HG03064 (cell line): ENCODE results near the gene EZR.

Experiments used
- ATAC-seq: cut with Tn5 transposase; IDR thresholded peaks from one replicate; pipeline ENCODE4 v1.9.1; 2021; ENCODE audit warnings: low read depth; ENCODE audit not compliant: unreplicated experiment

Gene EZR

GRCh38 chr6:158819977-158820622 is 932 bp upstream of the EZR start:
- no peak for ATAC-seq

GRCh38 chr6:158818581-158819212 is 471 bp downstream of the EZR start:
- ATAC-seq = peak; percentile 24

DNA sequence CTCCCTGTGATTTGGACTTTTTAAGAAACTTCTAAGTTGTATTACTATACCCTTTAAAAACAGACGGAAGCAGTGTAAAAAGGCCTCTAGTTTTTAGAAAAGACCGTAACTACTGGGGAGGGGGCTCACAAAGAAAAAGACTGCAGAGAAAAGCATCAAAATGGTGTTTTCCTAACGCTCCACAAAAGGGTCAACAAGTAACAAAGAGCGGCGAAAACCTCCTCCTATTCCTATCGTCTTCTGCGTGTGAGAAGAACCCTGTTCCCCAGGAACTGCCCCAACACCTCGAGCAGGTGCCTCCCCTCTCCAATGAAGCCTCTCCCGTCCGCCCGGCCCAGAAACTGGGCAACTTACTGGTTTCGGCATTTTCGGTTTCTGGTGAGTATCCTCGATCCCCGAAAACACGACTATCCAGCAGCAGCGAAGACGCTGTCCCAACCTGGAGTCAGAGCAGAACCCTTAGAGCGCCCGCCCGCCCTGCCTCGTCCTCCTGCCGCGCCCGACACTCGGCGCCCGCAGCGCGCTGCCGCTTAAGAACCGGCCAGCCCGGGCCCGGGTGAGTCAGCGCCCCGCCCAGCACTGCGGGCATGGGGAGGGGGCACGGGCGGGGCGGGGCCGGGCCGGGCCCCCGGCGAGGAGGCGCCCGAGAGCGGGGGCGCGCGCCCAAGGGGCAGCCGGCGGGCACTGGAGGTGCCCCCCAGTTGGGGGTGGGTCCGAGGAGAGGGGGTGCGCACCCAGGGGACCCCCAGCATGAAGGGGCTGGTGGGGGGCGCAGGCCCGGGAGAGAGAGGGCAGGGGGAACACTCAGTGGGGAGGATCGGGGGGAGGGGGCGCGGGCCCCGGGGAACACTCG is 1.2 kb downstream of the EZR start:
- peak; percentile 38 for ATAC-seq

- no peak for ATAC-seq
These were observed 2.1 kb downstream of the EZR start for GRCh38 chr6:158816803-158817727.

DNA sequence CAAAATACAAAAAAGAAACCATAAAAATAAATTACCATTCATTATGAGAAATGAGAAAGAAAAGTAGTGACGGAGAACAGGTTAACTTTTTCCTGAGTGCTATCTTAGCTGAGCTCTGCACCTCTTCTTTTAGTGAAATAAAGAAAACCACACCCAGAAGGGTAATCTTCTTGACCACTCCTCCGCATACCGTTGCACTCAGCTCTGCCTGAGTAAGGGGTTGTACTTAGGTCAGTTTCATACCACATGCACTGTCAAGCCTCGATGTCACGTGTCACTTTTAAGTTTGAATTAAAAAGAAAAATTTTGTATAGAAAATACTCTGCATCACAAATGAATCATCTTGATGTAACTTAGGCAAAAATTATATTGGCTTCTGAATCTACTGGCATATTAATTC is 2.8 kb downstream of the EZR start:
- peak; percentile 30 for ATAC-seq

- ATAC-seq = no peak
These were observed 3.3 kb downstream of the EZR start for GRCh38 chr6:158815907-158816306.

- no peak for ATAC-seq
These were observed 3.8 kb downstream of the EZR start for GRCh38 chr6:158815379-158815724.

DNA sequence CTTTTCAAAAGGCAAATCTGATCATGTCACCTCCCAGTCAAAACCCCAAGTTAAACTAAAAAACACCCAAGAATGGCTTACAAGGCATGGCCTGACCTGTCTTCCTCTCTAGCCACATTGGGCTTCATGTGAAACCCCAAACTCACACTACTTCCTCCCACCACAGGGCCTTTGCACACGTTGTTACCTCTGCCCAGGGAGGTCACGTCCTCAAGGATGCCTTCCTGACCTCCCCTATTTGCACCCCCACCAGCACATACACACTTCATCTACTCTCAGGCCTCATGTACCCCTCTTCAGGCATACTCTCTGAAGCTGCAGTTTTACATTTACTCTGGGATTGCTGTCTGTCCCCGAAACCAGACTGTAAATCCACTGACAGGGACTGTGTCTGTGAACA is 6.1 kb downstream of the EZR start:
- ATAC-seq = no peak

DNA sequence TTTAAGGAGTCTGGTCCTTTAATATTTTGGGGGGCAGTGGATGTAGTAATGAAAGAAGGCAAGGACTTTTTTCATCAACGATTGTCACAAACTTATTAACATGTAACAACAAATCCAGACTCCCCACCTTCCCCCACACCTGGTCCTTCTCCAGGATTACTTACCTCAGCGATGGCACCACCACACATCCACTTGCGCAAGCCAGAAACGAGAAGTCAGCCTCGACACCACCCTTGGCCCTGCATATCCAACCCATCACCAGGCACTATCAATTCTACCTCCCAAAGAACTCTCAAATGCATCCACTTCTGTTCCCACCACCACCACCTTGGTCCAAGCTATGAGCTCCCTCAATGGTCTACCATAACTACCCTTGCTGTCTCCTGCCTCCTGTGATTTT is 6.6 kb downstream of the EZR start:
- ATAC-seq = no peak

- no peak for ATAC-seq
These were observed 8.7 kb downstream of the EZR start for GRCh38 chr6:158810155-158811095.

- ATAC-seq = peak; percentile 71
These were observed 10.1 kb downstream of the EZR start for GRCh38 chr6:158808941-158809678.

GRCh38 chr6:158808442-158808833 is 10.7 kb downstream of the EZR start:
- no peak for ATAC-seq

DNA sequence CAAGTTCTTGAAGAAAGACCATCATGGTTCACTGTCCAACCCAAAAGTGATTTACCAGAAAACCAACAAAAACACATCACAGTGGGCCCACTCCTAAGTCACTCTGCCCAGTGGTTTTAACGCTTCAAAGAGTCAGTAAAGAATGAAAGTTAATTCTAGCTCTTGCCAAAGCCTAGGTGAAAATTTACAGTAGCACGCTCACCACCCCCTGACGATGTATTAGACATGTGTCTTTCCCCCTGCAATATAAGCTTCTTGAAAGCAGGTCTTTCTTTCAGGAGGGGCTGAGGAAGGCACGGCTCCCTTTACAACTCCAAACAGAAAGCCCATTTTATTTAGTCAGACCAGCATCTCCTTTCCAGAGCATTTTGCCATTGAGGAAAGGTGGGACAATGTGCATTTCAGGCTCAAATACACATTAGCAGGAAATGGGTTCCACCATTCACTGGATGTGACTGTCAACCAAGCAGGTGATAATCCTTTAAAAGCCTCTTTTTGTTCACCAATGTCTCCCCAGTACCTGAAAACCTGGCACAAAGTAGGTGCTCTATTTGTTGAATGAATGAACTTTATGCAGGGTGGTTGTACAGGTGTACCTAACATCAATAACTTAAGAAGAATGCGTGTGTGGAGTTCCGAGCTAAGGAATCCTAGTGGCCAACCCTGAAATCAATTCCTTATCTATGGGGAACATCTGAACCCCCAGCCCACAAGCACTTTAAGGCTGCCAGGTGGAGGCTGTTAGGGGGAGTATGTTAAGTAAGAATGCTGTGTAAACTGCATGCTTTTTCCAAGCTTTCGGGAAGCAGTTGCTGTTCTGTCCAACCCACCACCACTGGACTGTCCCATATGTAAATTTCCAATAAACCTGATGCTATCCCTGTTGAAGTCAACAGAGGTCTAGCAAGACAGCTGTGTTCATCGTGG is 11.4 kb downstream of the EZR start:
- no peak for ATAC-seq

DNA sequence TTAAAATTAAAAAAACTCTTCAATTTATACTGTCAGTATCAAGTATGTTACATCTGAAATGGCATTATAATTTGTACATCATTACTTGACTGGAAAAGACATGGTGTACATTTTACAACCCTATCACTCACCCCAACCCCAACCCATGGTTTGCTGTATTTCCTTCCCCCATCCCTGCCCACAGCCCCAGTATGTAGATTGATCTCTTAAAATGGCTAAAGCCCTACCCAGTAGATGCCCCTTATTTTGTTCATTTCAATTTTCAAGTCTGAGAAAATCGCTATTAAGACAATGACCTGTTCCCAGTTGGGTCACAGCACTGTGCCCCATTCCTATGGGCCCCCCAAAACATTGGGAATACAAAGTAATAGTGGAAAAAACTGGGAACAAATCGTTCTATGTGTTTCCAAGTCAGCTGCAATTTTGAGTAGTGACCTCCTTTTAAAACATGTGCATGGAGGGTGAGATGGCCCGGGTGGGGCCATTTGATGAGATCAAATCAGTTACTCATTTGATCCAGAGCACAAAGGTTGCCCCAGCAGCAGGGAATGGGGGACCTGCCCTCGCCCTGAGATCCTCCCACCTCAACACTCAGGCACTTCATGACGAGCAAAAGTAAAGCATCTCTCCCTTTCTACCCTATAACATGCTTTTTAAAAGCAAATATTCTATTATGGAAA is 13.3 kb downstream of the EZR start:
- ATAC-seq = no peak

DNA sequence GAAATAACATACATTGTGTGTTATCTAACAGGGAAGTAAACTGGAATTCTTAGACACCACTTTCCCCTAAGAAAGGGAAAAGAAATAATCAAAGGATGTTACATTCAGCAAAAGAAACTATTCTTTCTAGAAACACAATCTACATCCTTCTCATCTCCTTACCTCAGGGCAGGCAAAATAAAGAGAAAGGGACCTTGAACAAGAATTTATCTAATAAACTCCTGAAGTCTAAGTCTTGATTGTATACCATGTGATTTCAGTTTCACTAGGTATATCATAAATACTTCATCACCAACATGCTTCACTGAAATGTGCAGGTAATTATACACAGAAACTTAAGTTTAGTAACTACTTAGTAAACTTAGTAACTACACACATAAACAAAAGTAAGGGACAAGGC is 15.0 kb downstream of the EZR start:
- no peak for ATAC-seq

DNA sequence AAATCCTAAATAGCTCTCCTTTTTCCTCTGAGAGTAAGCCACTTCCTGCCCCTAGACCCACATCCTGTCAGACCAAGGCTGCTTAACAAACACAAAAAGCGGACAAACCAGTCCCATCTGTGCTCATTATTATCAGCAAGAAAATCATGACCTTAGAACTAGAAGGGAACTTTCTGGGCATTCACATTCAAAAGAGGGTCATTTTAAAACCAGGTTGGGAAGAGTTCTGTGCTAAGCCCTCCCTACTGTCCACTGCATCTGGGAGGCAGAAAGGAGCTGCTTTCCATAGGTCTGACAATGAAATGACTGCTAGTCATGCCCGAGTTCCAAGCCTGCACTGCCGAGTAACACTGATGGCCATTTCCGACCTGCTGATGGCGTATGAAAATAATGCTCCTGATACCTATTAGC is 15.4 kb downstream of the EZR start:
- ATAC-seq = peak; percentile 61

- ATAC-seq = no peak
These were observed 17.4 kb downstream of the EZR start for GRCh38 chr6:158801655-158802294.
